DND-41 (cell line): ENCODE results near the gene NPDC1.

ENCODE experiments used
- ATAC-seq: fragments of 200-7000 bp; cut with Tn5 transposase; 3 replicates; pipeline ENCODE4 v1.9.1; 2021; ENCODE audit warnings: low read depth; ENCODE audit not compliant: insufficient read depth
- DNase-seq: peaks from one replicate; pipeline ENCODE4 v3.0.0-alpha.2; 2020
- H2AFZ ChIP-seq: 2 replicates; pipeline ENCODE4 v1.6.0; 2012; ENCODE audit warnings: low read depth, low read length
- H3K27ac ChIP-seq: 2 replicates; pipeline ENCODE4 v1.5.1; 2012; ENCODE audit warnings: low read length, inconsistent platforms
- H3K27me3 ChIP-seq: fragments of 200-600 bp; sonication (generic); 2 replicates; pipeline ENCODE4 v1.6.0; 2012; ENCODE audit warnings: low read length, mild to moderate bottlenecking, inconsistent platforms; ENCODE audit not compliant: insufficient read depth, poor library complexity
- H3K36me3 ChIP-seq: 2 replicates; pipeline ENCODE4 v1.5.1; 2012; ENCODE audit warnings: low read length, inconsistent platforms; ENCODE audit not compliant: insufficient read depth
- H3K4me1 ChIP-seq: 2 replicates; pipeline ENCODE4 v1.5.1; 2012; ENCODE audit warnings: mild to moderate bottlenecking, low read length; ENCODE audit not compliant: insufficient read depth
- H3K4me2 ChIP-seq: 2 replicates; pipeline ENCODE4 v1.6.0; 2012; ENCODE audit warnings: mild to moderate bottlenecking, moderate library complexity, low read length, inconsistent platforms; ENCODE audit not compliant: insufficient read depth
- H3K4me3 ChIP-seq, 2 experiments: fragments of 200-600 bp in 1 of 2; shearing (Covaris generic) in 1 of 2; 2 replicates each; pipeline ENCODE4 v1.5.1; 2012 to 2016; ENCODE audit warnings: inconsistent platforms in 2 of 2, low read length in 2 of 2, mild to moderate bottlenecking in 2 of 2, low read depth in 1 of 2, moderate library complexity in 1 of 2
- H3K79me2 ChIP-seq: 2 replicates; pipeline ENCODE4 v1.6.0; 2012; ENCODE audit warnings: low read length, inconsistent platforms; ENCODE audit not compliant: insufficient read depth
- H3K9ac ChIP-seq: 2 replicates; pipeline ENCODE4 v1.6.0; 2012; ENCODE audit warnings: low read depth, mild to moderate bottlenecking, inconsistent platforms, low read length, moderate library complexity
- H3K9me3 ChIP-seq: 2 replicates; pipeline ENCODE4 v1.5.1; 2012; ENCODE audit warnings: low read length, moderate library complexity, mild to moderate bottlenecking, inconsistent platforms; ENCODE audit not compliant: insufficient read depth, severe bottlenecking
- H4K20me1 ChIP-seq: 2 replicates; pipeline ENCODE4 v1.6.0; 2012; ENCODE audit warnings: low read length; ENCODE audit not compliant: insufficient read depth
- CTCF ChIP-seq: IDR thresholded peaks from 2 replicates; pipeline ENCODE4 v1.5.1; 2012; ENCODE audit warnings: borderline replicate concordance, low read length, moderate library complexity, mild to moderate bottlenecking; ENCODE audit not compliant: poor library complexity, severe bottlenecking; ENCODE audit errors: extremely low read depth
- EZH2 ChIP-seq: IDR thresholded peaks from 3 replicates; pipeline ENCODE4 v1.6.1; 2012; ENCODE audit warnings: borderline replicate concordance, low read depth, mild to moderate bottlenecking, moderate library complexity, low read length, inconsistent platforms; ENCODE audit not compliant: severe bottlenecking

The NPDC1 gene

GRCh38 chr9:137053944-137054931 is 8.3 kb upstream of the NPDC1 start, which contains the start of gene ENTPD2:
TSS of gene ENTPD2 (minus strand) at chr9:137054061. CDS start at chr9:137053997, 64 bp downstream.
- ATAC-seq (no peak), DNase-seq (no peak)
- Histone ChIP-seq H4K20me1 (peaks cover 7% of the 10 kb centered on the region), H3K4me3 (no peak within 1 kb of the TSS), H3K4me1 (no peaks in the 10 kb centered on the region), H3K9ac (no peak within 1 kb of the TSS), H3K79me2 (no peaks in the 10 kb centered on the region), H3K4me2 (no peak within 1 kb of the TSS), H3K27me3 (peaks cover 13% of the 10 kb centered on the region), H2AFZ (no peak within 1 kb of the TSS), H3K27ac (no peak within 1 kb of the TSS), H3K9me3 (no peaks in the 10 kb centered on the region), H3K36me3 (no peaks in the 10 kb centered on the region)
- no peak for TF ChIP-seq CTCF
- no peak for TF ChIP-seq EZH2

GRCh38 chr9:137052998-137053943 is 7.3 kb upstream of the NPDC1 start:
- peaks cover 7% of the 10 kb centered on the region for H4K20me1 ChIP-seq
- TF ChIP-seq EZH2 (no peak), CTCF (no peak)
- H3K79me2 ChIP-seq = no peaks in the 10 kb centered on the region
- no peaks in the 10 kb centered on the region for H3K4me1 ChIP-seq
- H3K9me3 ChIP-seq = no peaks in the 10 kb centered on the region
- ATAC-seq (no peak), DNase-seq (no peak)
- no peak overlapping the region for H3K9ac ChIP-seq
- H2AFZ ChIP-seq = no peak overlapping the region
- no peak overlapping the region for H3K4me3 ChIP-seq
- peaks cover 13% of the 10 kb centered on the region for H3K27me3 ChIP-seq
- H3K27ac ChIP-seq = no peak overlapping the region
- H3K36me3 ChIP-seq = no peaks in the 10 kb centered on the region
- H3K4me2 ChIP-seq = no peak overlapping the region

GRCh38 chr9:137052293-137052692 is 6.3 kb upstream of the NPDC1 start:
- no peaks in the 10 kb centered on the region for H3K9me3 ChIP-seq
- no peaks in the 10 kb centered on the region for H3K79me2 ChIP-seq
- no peak for ATAC-seq
- H3K27ac ChIP-seq = no peak overlapping the region
- H3K9ac ChIP-seq = no peak overlapping the region
- no peaks in the 10 kb centered on the region for H3K4me1 ChIP-seq
- DNase-seq = no peak
- H3K36me3 ChIP-seq = no peaks in the 10 kb centered on the region
- peaks cover 13% of the 10 kb centered on the region for H3K27me3 ChIP-seq
- no peak overlapping the region for H3K4me3 ChIP-seq
- TF ChIP-seq CTCF (no peak), EZH2 (no peak)
- H4K20me1 ChIP-seq = peaks cover 7% of the 10 kb centered on the region
- H3K4me2 ChIP-seq = no peak overlapping the region
- no peak overlapping the region for H2AFZ ChIP-seq
